Measurements from ENCODE around the gene TRPV4.

DNA sequence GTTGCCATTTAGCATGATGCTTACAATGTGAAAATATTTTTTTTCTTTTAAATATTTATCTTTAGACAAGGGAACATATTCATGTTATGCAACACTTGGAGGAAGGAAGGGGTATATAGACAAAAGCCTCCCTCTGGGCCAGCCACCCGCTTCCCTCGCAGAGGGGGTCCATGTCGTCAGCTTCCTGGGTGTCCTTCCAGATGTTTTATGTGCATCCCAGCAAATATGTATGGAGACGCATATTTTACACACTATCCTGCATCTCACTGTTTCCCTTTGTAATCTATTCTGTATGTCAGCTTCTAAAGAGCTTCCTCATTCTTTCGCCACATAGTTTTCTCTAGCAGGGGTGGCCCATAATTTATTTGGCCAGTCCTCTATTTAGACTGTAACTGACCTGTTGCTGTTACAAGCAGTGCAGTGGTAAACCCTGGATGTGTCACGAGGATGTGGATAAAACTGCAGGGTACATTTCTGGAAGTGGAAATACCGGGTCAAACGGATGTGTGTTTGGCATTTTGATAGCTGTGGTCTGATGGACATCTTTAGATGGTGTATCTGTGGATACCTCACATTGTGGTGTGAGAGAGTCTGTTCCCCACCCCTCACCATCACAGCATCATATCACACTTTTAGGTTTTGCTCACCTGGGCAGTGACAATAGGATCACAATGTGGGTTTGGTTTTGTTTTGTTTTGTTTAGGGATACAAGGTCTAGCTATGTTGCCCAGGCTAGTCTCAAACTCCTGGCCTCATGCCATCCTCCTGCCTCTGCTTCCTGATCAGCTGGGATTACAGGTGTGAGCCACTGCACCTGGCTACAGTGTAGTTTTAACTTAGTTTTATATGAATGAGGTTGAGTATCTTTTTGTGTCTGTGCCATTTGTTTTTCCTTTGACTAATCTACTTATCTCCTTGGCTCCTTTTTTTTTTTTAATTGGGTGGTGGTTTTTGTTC is 87.9 kb downstream of the TRPV4 start:
- TF ChIP-seq, protein P1, sequence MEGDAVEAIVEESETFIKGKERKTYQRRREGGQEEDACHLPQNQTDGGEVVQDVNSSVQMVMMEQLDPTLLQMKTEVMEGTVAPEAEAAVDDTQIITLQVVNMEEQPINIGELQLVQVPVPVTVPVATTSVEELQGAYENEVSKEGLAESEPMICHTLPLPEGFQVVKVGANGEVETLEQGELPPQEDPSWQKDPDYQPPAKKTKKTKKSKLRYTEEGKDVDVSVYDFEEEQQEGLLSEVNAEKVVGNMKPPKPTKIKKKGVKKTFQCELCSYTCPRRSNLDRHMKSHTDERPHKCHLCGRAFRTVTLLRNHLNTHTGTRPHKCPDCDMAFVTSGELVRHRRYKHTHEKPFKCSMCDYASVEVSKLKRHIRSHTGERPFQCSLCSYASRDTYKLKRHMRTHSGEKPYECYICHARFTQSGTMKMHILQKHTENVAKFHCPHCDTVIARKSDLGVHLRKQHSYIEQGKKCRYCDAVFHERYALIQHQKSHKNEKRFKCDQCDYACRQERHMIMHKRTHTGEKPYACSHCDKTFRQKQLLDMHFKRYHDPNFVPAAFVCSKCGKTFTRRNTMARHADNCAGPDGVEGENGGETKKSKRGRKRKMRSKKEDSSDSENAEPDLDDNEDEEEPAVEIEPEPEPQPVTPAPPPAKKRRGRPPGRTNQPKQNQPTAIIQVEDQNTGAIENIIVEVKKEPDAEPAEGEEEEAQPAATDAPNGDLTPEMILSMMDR (IDR thresholded peaks at IDR 0.05): no peak
- no peak for TF ChIP-seq POLR2A (IDR thresholded peaks at IDR 0.05)
